ENCODE data around the gene WSB1.

DNA sequence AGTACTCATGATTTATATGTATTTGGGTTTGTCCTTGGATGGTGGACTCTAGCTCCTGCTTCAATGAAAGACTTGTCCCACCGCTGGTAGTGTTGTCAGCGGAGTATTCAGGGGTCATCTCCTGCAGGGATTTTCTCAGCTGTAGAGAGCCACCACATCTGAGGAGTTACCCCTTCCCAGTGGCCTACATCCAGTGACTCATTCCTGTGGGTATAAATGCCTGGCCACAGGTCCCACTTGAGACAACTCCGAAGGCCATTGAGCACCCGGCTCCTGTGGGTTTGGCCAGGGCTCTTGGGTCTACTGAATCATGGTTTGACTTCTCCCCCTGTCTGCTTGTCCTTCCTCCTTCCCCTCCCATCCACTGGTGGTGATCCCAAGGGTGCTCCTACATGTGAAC is 34.6 kb upstream of the WSB1 start:
- no peak for TF ChIP-seq ESRRG (CRISPR knock-in tag; IDR thresholded peaks at IDR 0.05)
- no peak for TF ChIP-seq ZNF70 (CRISPR knock-in tag; IDR thresholded peaks at IDR 0.05)
- TF ChIP-seq, protein P1, sequence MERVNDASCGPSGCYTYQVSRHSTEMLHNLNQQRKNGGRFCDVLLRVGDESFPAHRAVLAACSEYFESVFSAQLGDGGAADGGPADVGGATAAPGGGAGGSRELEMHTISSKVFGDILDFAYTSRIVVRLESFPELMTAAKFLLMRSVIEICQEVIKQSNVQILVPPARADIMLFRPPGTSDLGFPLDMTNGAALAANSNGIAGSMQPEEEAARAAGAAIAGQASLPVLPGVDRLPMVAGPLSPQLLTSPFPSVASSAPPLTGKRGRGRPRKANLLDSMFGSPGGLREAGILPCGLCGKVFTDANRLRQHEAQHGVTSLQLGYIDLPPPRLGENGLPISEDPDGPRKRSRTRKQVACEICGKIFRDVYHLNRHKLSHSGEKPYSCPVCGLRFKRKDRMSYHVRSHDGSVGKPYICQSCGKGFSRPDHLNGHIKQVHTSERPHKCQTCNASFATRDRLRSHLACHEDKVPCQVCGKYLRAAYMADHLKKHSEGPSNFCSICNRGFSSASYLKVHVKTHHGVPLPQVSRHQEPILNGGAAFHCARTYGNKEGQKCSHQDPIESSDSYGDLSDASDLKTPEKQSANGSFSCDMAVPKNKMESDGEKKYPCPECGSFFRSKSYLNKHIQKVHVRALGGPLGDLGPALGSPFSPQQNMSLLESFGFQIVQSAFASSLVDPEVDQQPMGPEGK (CRISPR knock-in tag; IDR thresholded peaks at IDR 0.05; ENCODE audit: borderline replicate concordance), result no peak
- no peak for TF ChIP-seq ARNTL (CRISPR knock-in tag; IDR thresholded peaks at IDR 0.05; ENCODE audit: borderline replicate concordance, low read depth)
- no peak for TF ChIP-seq ISL1 (CRISPR knock-in tag; IDR thresholded peaks at IDR 0.05)
- TF ChIP-seq, protein P2, sequence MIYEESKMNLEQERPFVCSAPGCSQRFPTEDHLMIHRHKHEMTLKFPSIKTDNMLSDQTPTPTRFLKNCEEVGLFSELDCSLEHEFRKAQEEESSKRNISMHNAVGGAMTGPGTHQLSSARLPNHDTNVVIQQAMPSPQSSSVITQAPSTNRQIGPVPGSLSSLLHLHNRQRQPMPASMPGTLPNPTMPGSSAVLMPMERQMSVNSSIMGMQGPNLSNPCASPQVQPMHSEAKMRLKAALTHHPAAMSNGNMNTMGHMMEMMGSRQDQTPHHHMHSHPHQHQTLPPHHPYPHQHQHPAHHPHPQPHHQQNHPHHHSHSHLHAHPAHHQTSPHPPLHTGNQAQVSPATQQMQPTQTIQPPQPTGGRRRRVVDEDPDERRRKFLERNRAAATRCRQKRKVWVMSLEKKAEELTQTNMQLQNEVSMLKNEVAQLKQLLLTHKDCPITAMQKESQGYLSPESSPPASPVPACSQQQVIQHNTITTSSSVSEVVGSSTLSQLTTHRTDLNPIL (CRISPR knock-in tag; IDR thresholded peaks at IDR 0.05; ENCODE audit: low read depth), result no peak
- TF ChIP-seq TCF4 (CRISPR knock-in tag; IDR thresholded peaks at IDR 0.05; ENCODE audit: borderline replicate concordance), result no peak
- TF ChIP-seq SNAI2 (CRISPR knock-in tag; IDR thresholded peaks at IDR 0.05), result no peak
- TF ChIP-seq, protein P3, sequence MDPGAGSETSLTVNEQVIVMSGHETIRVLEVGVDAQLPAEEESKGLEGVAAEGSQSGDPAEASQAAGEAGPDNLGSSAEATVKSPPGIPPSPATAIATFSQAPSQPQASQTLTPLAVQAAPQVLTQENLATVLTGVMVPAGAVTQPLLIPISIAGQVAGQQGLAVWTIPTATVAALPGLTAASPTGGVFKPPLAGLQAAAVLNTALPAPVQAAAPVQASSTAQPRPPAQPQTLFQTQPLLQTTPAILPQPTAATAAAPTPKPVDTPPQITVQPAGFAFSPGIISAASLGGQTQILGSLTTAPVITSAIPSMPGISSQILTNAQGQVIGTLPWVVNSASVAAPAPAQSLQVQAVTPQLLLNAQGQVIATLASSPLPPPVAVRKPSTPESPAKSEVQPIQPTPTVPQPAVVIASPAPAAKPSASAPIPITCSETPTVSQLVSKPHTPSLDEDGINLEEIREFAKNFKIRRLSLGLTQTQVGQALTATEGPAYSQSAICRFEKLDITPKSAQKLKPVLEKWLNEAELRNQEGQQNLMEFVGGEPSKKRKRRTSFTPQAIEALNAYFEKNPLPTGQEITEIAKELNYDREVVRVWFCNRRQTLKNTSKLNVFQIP (CRISPR knock-in tag; IDR thresholded peaks at IDR 0.05; ENCODE audit: borderline replicate concordance, low read depth), result no peak
- no peak for TF ChIP-seq ZFP3 (CRISPR knock-in tag; IDR thresholded peaks at IDR 0.05)
- no peak for TF ChIP-seq ZFP30 (CRISPR knock-in tag; IDR thresholded peaks at IDR 0.05)
- TF ChIP-seq ZNF8 (CRISPR knock-in tag; IDR thresholded peaks at IDR 0.05), result no peak
- TF ChIP-seq GLIS3 (CRISPR knock-in tag; IDR thresholded peaks at IDR 0.05), result no peak
- no peak for TF ChIP-seq CSDC2 (CRISPR knock-in tag; IDR thresholded peaks at IDR 0.05)
